GM21619 (cell line): ENCODE measurements around the gene KRT3.
"Not testable (repeated sequence)": the region's sequence is repeated elsewhere in the genome, so short reads cannot be mapped to it uniquely, and the experiment has no call there.

Experiments
- ATAC-seq: cut with Tn5 transposase; IDR thresholded peaks from one replicate; pipeline ENCODE4 v1.9.1; 2021; ENCODE audit not compliant: unreplicated experiment

The KRT3 gene

GRCh38 chr12:52763036-52763659 is 32.8 kb downstream of the KRT3 start:
- no peak for ATAC-seq

GRCh38 chr12:52761802-52762201 is 34.1 kb downstream of the KRT3 start:
- no peak for ATAC-seq

- ATAC-seq = not testable (repeated sequence)
These were observed 34.7 kb downstream of the KRT3 start for GRCh38 chr12:52761218-52761617.

DNA sequence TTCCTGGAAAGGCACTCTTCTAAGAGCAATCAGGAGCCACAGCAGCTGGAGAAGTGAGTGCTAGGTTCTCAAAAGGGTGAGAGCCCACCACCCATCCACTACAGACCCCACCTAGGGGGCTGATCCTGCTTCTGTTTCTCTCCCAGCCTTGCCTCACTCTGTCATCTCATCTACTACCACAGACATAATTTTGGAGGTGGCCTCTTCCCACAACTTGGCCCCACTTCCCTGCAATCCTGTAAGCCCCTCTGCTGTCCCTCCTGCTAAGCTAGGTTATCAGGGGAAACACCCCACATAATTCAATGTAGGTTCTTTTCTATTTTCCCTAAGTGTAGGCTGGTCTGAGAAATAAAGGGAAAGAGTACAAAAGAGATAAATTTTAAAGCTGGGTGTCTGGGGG is 35.3 kb downstream of the KRT3 start:
- no peak for ATAC-seq

GRCh38 chr12:52759695-52760094 is 36.2 kb downstream of the KRT3 start:
- no peak for ATAC-seq

- ATAC-seq = no peak
These were observed 36.7 kb downstream of the KRT3 start for GRCh38 chr12:52759218-52759617.

- ATAC-seq = no peak
These were observed 38.3 kb downstream of the KRT3 start for GRCh38 chr12:52757449-52758176.

GRCh38 chr12:52756281-52756960 is 39.5 kb downstream of the KRT3 start:
- no peak for ATAC-seq

DNA sequence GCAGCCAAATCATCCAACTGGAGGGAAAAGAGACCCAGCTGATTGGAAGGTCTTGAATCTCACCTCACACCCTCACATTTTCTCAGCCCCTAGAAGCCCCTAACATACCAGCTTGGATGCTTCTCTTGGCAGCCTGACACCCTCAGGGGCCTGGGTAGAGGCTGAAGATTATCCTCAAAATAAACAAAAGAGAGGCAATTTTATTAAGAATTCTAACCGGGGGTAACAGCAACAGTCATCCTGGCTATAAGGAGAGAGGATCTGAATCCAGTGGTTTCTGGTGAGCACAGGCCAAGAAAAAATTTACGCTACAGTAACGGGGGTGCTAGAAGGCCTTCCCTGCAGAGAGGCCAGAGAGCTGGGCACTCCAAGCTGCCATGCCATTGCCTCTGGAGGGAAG is 40.4 kb downstream of the KRT3 start:
- ATAC-seq = no peak

- ATAC-seq = no peak
These were observed 41.8 kb downstream of the KRT3 start for GRCh38 chr12:52754135-52754534.

GRCh38 chr12:52753283-52753682 is 42.6 kb downstream of the KRT3 start:
- ATAC-seq = no peak

GRCh38 chr12:52752516-52752915 is 43.4 kb downstream of the KRT3 start:
- no peak for ATAC-seq

DNA sequence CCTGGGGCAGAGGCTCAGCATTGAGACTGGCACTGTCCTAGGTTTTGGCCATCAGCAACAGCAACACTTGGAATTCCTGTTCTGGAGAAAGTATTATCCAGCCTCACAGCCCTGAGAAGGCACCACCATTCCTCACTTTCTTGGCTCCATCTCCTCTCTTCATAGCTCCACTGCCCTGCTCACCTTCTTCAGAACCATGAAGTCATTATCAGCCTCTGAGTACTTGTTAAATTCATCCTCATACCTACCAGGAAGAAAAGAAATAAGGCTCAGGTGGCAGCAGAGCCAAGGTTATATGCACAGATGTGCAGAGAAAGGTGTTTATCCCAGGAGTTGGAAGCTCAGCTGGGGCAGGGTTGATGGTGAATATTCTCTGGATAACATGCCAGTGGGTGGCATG is 44.1 kb downstream of the KRT3 start:
- no peak for ATAC-seq

DNA sequence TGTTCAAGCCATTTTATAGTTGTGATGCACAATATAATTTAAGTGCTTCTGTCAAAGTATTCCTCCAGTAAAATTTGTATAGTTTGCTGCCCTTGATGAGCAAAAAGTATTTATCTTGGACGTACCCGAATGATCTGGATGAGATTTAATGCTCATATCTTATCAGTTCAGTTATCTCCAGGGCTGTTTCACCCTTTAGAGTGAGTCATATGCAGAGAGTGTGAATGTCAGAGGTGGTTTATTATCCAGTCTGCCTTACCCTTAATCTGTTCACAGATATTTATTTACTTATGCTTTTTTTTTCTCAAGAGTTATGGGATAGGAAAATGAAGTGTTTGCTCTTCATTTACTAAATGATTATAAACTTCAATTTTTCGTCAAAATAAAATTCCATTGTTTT is 45.4 kb downstream of the KRT3 start:
- not testable (repeated sequence) for ATAC-seq

DNA sequence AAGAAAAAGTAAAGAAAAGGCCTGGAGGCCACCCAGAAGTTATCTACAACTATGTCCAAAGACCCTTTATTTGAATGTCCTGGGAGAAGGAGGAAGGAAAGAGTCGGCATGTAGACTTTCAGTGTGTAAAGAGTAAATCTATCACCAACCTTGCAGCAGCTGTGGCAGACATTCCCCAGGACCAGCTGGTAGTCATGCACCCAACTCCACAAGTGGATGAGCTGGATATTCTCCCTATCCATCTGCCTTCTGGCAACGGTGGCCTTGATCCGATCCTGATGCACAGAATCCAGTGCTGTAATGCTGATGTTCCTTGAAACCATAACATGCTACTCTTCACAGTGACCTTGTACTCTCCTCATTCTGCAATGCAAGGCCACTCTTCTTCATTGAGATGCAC is 46.1 kb downstream of the KRT3 start:
- no peak for ATAC-seq

GRCh38 chr12:52748578-52748977 is 47.3 kb downstream of the KRT3 start:
- ATAC-seq = no peak

GRCh38 chr12:52745554-52745953 is 50.4 kb downstream of the KRT3 start:
- no peak for ATAC-seq

GRCh38 chr12:52744493-52745156 is 51.3 kb downstream of the KRT3 start:
- ATAC-seq = no peak

- no peak for ATAC-seq
These were observed 53.0 kb downstream of the KRT3 start for GRCh38 chr12:52742822-52743457.

- no peak for ATAC-seq
These were observed 53.7 kb downstream of the KRT3 start for GRCh38 chr12:52742196-52742580.
